ENCODE data around the gene PLCD4. TPM values are rescaled to one million over a fixed set of nuclear protein-coding genes. Genes with fewer than 3 reads are reported as not detected.

Gene PLCD4
- total RNA-seq, 1 experiment from 2014 or later: 0.42 TPM

DNA sequence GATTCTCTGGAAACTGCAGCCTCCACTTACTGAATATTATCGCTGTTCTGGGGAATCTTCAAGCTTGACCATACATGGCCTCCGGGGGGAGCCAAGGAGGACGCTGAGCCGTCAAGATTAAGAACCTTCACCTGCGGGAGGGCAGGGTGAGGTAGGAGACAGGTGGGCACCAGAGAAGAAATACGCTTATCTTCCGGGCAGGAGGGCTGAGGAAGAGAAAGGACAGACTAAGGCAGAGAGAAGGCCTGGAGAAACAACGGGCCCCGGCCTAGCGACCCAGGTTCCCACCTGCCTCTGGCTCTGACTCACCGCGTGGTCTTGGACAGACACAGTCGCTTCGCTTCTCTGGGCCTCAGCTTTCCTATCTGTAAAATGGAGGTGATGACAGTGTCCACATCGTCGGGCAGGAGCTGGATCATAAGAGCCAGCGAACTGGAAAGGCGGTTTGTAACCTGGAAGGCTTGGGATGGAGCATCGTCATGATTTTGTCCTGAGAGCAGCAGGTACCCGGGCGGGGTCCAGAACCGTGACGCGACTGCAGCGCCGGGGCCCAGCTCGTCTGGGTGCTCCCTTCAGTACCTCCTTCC is 51.1 kb downstream of the PLCD4 start:
- DNase-seq: peak; percentile 75
- Histone ChIP-seq H3K4ac (ENCODE audit: low read depth, low read length) (no peak overlapping the region), H4K20me1 (ENCODE audit: control insufficient read depth, insufficient read depth, insufficient read length) (no peaks in the 10 kb centered on the region), H4K5ac (ENCODE audit: insufficient read length, low read depth, low read length) (no peak overlapping the region), H3T11ph (ENCODE audit: low read length) (no peak overlapping the region), H2BK15ac (ENCODE audit: low read depth, low read length) (no peak overlapping the region), H3K4me2 (ENCODE audit: insufficient read depth, insufficient read length, low read length) (peak overlapping the region; percentile 99), H3K27ac (ENCODE audit: insufficient read length, low read depth, low read length) (no peak overlapping the region), H3K79me1 (ENCODE audit: insufficient read depth, low read depth, low read length, poor library complexity, severe bottlenecking) (no peaks in the 10 kb centered on the region), H3K14ac (ENCODE audit: insufficient read depth, low read length) (peak overlapping the region; percentile 54; the same call in 1 of the 2 replicates), H3K9me3 (ENCODE audit: control insufficient read depth, low read depth, low read length) (no peaks in the 10 kb centered on the region), H4K8ac (replicated peaks; ENCODE audit: insufficient read length, low read depth, low read length) (no peak overlapping the region), H2BK20ac (ENCODE audit: low read depth, low read length, poor library complexity, severe bottlenecking) (no peak overlapping the region), H2BK12ac (ENCODE audit: insufficient read length, low read depth, low read length) (no peak overlapping the region), H4K91ac (ENCODE audit: insufficient read length, low read depth, low read length) (no peak overlapping the region), H2BK5ac (ENCODE audit: insufficient read length, low read length) (no peak overlapping the region), H3K23me2 (ENCODE audit: insufficient read length, low read depth, low read length, poor library complexity, severe bottlenecking) (peaks cover 11% of the 10 kb centered on the region), H2BK120ac (ENCODE audit: low read depth, low read length, poor library complexity, severe bottlenecking) (no peak overlapping the region), H2AK5ac (ENCODE audit: insufficient read length, low read length) (no peak overlapping the region), H3K27me3 (ENCODE audit: insufficient read depth, low read length) (no peaks in the 10 kb centered on the region), H3K4me1 (ENCODE audit: insufficient read depth, low read length) (peaks cover 2% of the 10 kb centered on the region; the same call in 1 of the 2 replicates), H3K56ac (ENCODE audit: insufficient read length, low read depth, low read length) (no peak overlapping the region), H3K9ac (ENCODE audit: extremely low read depth, insufficient read length, low read length) (peak overlapping the region; percentile 78), H2AFZ (ENCODE audit: low read length) (no peak overlapping the region), H3K79me2 (ENCODE audit: insufficient read depth, low read length) (no peaks in the 10 kb centered on the region), H3K18ac (ENCODE audit: insufficient read length, low read depth, low read length) (peak overlapping the region; percentile 58), H3K23ac (ENCODE audit: insufficient read length, low read depth, low read length) (no peak overlapping the region)
- TF ChIP-seq, protein P1, sequence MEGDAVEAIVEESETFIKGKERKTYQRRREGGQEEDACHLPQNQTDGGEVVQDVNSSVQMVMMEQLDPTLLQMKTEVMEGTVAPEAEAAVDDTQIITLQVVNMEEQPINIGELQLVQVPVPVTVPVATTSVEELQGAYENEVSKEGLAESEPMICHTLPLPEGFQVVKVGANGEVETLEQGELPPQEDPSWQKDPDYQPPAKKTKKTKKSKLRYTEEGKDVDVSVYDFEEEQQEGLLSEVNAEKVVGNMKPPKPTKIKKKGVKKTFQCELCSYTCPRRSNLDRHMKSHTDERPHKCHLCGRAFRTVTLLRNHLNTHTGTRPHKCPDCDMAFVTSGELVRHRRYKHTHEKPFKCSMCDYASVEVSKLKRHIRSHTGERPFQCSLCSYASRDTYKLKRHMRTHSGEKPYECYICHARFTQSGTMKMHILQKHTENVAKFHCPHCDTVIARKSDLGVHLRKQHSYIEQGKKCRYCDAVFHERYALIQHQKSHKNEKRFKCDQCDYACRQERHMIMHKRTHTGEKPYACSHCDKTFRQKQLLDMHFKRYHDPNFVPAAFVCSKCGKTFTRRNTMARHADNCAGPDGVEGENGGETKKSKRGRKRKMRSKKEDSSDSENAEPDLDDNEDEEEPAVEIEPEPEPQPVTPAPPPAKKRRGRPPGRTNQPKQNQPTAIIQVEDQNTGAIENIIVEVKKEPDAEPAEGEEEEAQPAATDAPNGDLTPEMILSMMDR (conservative IDR thresholded peaks at IDR 0.05): peak; percentile 67
- WGBS (ENCODE audit: extremely low coverage, insufficient read length, low lambda C conversion rate): no CpG with 5 or more reads among the region's 27 CpGs
- Mint-ChIP-seq H3K27ac (peak overlapping the region; percentile 91 to 95 (median 93); a peak in 5 of 7 replicates), H3K9me3 (no peaks in the 10 kb centered on the region), H3K4me3 (peak overlapping the region; percentile 91 to 97), H3K4me1 (peaks cover 11 to 12% of the 10 kb centered on the region in 2 experiments), H3K27me3 (ENCODE audit: low read depth) (no peaks in the 10 kb centered on the region), H3K36me3 (ENCODE audit: insufficient read depth in 1 of 3, low read depth in 3 of 3) (peaks cover 22 to 58% (median 52%) of the 10 kb centered on the region in 3 experiments; a peak in 6 of 7 replicates)
